Peyer's patch (tissue), 4 donors: ENCODE measurements around the gene KLHL30.

ENCODE experiments used
- POLR2A ChIP-seq, 2 donors: fragments of 450-650 bp; IDR thresholded peaks; one replicate each; pipeline ENCODE4 v1.5.1; 2017; ENCODE audit warnings: antibody characterized with exemption in 2 of 2, mild to moderate bottlenecking in 2 of 2, moderate library complexity in 2 of 2
- TF ChIP-seq, protein P1 (sequence below), 6 experiments: fragments of 450-650 bp in 4 of 6; fragments of 200-600 bp in 2 of 6; sonication (generic) in 1 of 6; IDR thresholded peaks; one replicate each; pipeline ENCODE4 v1.5.1; 2017 to 2019; ENCODE audit warnings: antibody characterized with exemption in 6 of 6, mild to moderate bottlenecking in 3 of 6, moderate library complexity in 1 of 6

DNA sequence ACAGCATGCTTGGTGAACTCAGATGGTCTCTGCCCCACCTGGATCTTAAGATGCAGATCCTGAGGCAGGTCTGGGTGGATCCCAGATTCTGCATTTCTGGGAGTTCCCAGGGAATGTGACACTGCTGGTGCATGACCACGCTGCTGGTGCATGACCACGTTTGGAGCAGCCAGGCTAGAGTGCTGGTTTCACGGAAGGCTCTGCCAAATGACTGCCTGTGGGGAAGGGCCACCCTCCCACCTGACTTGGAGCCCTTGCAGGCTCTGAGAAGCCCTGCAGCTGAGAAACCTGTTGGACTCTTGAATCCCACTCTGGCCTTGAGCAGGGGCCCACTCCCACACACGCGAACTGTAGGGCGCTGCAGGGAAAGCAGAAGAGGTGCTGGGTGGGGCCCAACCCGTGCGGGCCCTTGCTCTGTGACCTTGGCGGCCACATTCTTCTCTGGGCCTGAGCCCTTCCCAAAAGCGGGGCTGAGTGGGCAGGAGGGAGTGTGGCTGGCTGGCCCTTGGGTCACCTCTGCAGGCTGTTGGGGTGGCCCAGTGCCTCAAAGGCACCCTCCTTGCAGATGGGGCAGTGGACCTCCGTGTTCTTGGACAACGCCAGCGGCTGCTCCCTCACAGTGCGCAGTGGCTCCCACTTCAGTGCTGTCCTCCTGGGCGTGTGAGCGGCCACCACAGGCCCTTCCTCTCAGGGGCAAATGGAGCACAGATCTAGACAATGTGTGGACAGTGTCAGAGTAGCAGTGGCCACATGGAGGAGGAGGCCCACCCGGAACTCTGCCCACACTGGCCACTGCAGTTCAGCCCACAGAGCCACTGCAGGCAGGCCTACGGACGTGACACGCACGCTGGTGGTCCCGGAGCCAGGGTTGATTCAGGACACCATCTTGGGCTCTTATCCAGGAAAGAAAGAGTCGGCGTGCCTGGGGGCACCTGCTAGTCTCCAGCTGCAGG lies 28.2 kb downstream of the KLHL30 start:
- TF ChIP-seq, protein P1, sequence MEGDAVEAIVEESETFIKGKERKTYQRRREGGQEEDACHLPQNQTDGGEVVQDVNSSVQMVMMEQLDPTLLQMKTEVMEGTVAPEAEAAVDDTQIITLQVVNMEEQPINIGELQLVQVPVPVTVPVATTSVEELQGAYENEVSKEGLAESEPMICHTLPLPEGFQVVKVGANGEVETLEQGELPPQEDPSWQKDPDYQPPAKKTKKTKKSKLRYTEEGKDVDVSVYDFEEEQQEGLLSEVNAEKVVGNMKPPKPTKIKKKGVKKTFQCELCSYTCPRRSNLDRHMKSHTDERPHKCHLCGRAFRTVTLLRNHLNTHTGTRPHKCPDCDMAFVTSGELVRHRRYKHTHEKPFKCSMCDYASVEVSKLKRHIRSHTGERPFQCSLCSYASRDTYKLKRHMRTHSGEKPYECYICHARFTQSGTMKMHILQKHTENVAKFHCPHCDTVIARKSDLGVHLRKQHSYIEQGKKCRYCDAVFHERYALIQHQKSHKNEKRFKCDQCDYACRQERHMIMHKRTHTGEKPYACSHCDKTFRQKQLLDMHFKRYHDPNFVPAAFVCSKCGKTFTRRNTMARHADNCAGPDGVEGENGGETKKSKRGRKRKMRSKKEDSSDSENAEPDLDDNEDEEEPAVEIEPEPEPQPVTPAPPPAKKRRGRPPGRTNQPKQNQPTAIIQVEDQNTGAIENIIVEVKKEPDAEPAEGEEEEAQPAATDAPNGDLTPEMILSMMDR (IDR thresholded peaks at IDR 0.05), result no peak
- no peak for TF ChIP-seq POLR2A (IDR thresholded peaks at IDR 0.05)
